ENCODE data around the gene FSCN2. TPM values are rescaled to one million over a fixed set of nuclear protein-coding genes. Genes with fewer than 3 reads are reported as not detected.
A peak's percentile ranks its signal among the peaks of the same experiment; 100 is the strongest.
"Not testable (repeated sequence)": the region's sequence is repeated elsewhere in the genome, so short reads cannot be mapped to it uniquely, and the experiment has no call there.

Gene FSCN2
- total and polyA plus RNA-seq, 5 experiments from 2014 or later = 0.96 to 2.0 TPM; not detected in 3

- Mint-ChIP-seq H3K36me3 (no peaks in the 10 kb centered on the region), H3K27me3 (peaks cover 0 to 9% (median 0%) of the 10 kb centered on the region in 5 donors), H3K27ac (no peak overlapping the region), H3K4me1 (peaks cover 4 to 13% (median 7%) of the 10 kb centered on the region in 4 donors), H3K9me3 (no peaks in the 10 kb centered on the region), H3K4me3 (no peak overlapping the region)
- ATAC-seq = no peak
- POLR2A ChIA-PET = no interaction called here
- peak in 1 of 10 donors; percentile 27 for DNase-seq
Measured at GRCh38 chr17:81522491-81523401, 5.4 kb upstream of the FSCN2 start.

GRCh38 chr17:81523402-81524038, 4.7 kb upstream of the FSCN2 start:
- POLR2A ChIA-PET = no interaction called here
- Mint-ChIP-seq H3K9me3 (no peaks in the 10 kb centered on the region), H3K27me3 (peaks cover 0 to 12% (median 0%) of the 10 kb centered on the region in 5 donors)

GRCh38 chr17:81524039-81524864, 3.9 kb upstream of the FSCN2 start:
- POLR2A ChIA-PET = no interaction called here
- H3K9me3 Mint-ChIP-seq = no peaks in the 10 kb centered on the region
- no peak for DNase-seq

More at GRCh38 chr17:81523402-81524038, 4.7 kb upstream of the FSCN2 start:
- ATAC-seq = no peak
- no peak for DNase-seq
- Mint-ChIP-seq H3K36me3 (no peaks in the 10 kb centered on the region), H3K4me1 (peaks cover 0 to 5% (median 0%) of the 10 kb centered on the region in 4 donors), H3K4me3 (no peak overlapping the region), H3K27ac (no peak overlapping the region)

GRCh38 chr17:81524865-81525159, 3.4 kb upstream of the FSCN2 start:
- Mint-ChIP-seq H3K27me3 (peaks cover 0 to 12% (median 0%) of the 10 kb centered on the region in 5 donors), H3K27ac (peak overlapping the region in 1 of 10 donors; percentile 15), H3K9me3 (no peaks in the 10 kb centered on the region), H3K36me3 (no peaks in the 10 kb centered on the region), H3K4me1 (peaks cover 0 to 3% (median 0%) of the 10 kb centered on the region in 4 donors), H3K4me3 (no peak overlapping the region)
- POLR2A ChIA-PET = no interaction called here
- peak in 1 of 10 donors; percentile 31 for DNase-seq
- no peak for ATAC-seq

More at GRCh38 chr17:81524039-81524864, 3.9 kb upstream of the FSCN2 start:
- Mint-ChIP-seq H3K36me3 (no peaks in the 10 kb centered on the region), H3K4me3 (no peak overlapping the region), H3K27me3 (peaks cover 0 to 12% (median 0%) of the 10 kb centered on the region in 5 donors), H3K4me1 (peaks cover 0 to 3% (median 0%) of the 10 kb centered on the region in 4 donors), H3K27ac (no peak overlapping the region)
- ATAC-seq = no peak

- POLR2A ChIA-PET = no interaction called here
- ATAC-seq (no peak), DNase-seq (no peak)
- Mint-ChIP-seq H3K4me3 (no peak overlapping the region), H3K9me3 (no peaks in the 10 kb centered on the region), H3K27me3 (peaks cover 0 to 12% (median 0%) of the 10 kb centered on the region in 5 donors), H3K27ac (peak overlapping the region in 1 of 10 donors; percentile 44), H3K4me1 (no peaks in the 10 kb centered on the region), H3K36me3 (no peaks in the 10 kb centered on the region)
Measured at GRCh38 chr17:81526662-81527571, 1.3 kb upstream of the FSCN2 start.

GRCh38 chr17:81528384-81528650, 140 bp downstream of the FSCN2 start:
- no peak for ATAC-seq

GRCh38 chr17:81528651-81529436, 667 bp downstream of the FSCN2 start:
- H3K9me3 Mint-ChIP-seq = no peaks in the 10 kb centered on the region
- ATAC-seq (no peak), DNase-seq (no peak)
- no peak overlapping the region for H3K27ac Mint-ChIP-seq
- peaks cover 0 to 18% (median 3%) of the 10 kb centered on the region in 5 donors for H3K27me3 Mint-ChIP-seq
- H3K4me1 Mint-ChIP-seq = no peaks in the 10 kb centered on the region
- H3K36me3 Mint-ChIP-seq = no peaks in the 10 kb centered on the region
- no peak overlapping the region for H3K4me3 Mint-ChIP-seq
- POLR2A ChIA-PET = interaction anchor here (0.9 to 1.5 kb wide), 2 partner anchors 9 to 14 kb away, joined by 3 to 4 read pairs; no protein-coding TSS in a partner anchor

More at GRCh38 chr17:81528384-81528650, 140 bp downstream of the FSCN2 start:
- Mint-ChIP-seq H3K27ac (no peak overlapping the region), H3K36me3 (no peaks in the 10 kb centered on the region), H3K4me3 (no peak overlapping the region), H3K27me3 (peaks cover 0 to 16% (median under 1%) of the 10 kb centered on the region in 5 donors), H3K9me3 (no peaks in the 10 kb centered on the region), H3K4me1 (no peaks in the 10 kb centered on the region)
- DNase-seq = no peak
- POLR2A ChIA-PET = interaction anchor here (0.9 to 1.5 kb wide), 2 partner anchors 10 to 13 kb away, joined by 3 to 4 read pairs; no protein-coding TSS in a partner anchor

GRCh38 chr17:81529437-81529803, 1.2 kb downstream of the FSCN2 start:
- POLR2A ChIA-PET = interaction anchor here (1.1 kb wide), 1 partner anchor 15 kb away, joined by 3 read pairs; no protein-coding TSS in a partner anchor
- H3K27ac Mint-ChIP-seq = no peak overlapping the region
- H3K4me3 Mint-ChIP-seq = no peak overlapping the region
- peaks cover 3 to 18% (median 4%) of the 10 kb centered on the region in 5 donors for H3K27me3 Mint-ChIP-seq
- no peak for ATAC-seq
- no peaks in the 10 kb centered on the region for H3K4me1 Mint-ChIP-seq
- H3K36me3 Mint-ChIP-seq = no peaks in the 10 kb centered on the region
- H3K9me3 Mint-ChIP-seq = no peaks in the 10 kb centered on the region
- no peak for DNase-seq

GRCh38 chr17:81531013-81531412, 2.8 kb downstream of the FSCN2 start:
- not testable (repeated sequence) for ATAC-seq, DNase-seq, H3K4me1 Mint-ChIP-seq, H3K36me3 Mint-ChIP-seq, H3K4me3 Mint-ChIP-seq, H3K27ac Mint-ChIP-seq, H3K9me3 Mint-ChIP-seq
- POLR2A ChIA-PET = interaction anchor here (1.5 kb wide), 1 partner anchor 12 kb away, joined by 3 read pairs; no protein-coding TSS in a partner anchor
- H3K27me3 Mint-ChIP-seq = peaks cover 6 to 28% (median 13%) of the 10 kb centered on the region in 5 donors

- not testable (repeated sequence) for H3K27ac Mint-ChIP-seq, ATAC-seq
- peaks cover 6 to 28% (median 15%) of the 10 kb centered on the region in 5 donors for H3K27me3 Mint-ChIP-seq
Measured at GRCh38 chr17:81531998-81532404, 3.8 kb downstream of the FSCN2 start.

More at GRCh38 chr17:81531998-81532404, 3.8 kb downstream of the FSCN2 start:
- H3K9me3 Mint-ChIP-seq, H3K4me1 Mint-ChIP-seq, H3K36me3 Mint-ChIP-seq, POLR2A ChIA-PET, DNase-seq, H3K4me3 Mint-ChIP-seq: not testable (repeated sequence)
